Nucleus accumbens (tissue), 56 donors: ENCODE measurements around the gene LIMCH1.

ENCODE experiments used
- DNase-seq, 56 donors: peaks; one replicate each; lab custom pipeline; 2025; lab: John Stamatoyannopoulos, UW

LIMCH1 gene

GRCh38 chr4:41660352-41660751, 122.4 kb downstream of the LIMCH1 start:
- DNase-seq = no peak

- DNase-seq = peak in 37 of 56 donors; percentile 9 to 83 (median 35)
These were observed 123.6 kb downstream of the LIMCH1 start for GRCh38 chr4:41661442-41662076.

GRCh38 chr4:41665636-41666207, 127.8 kb downstream of the LIMCH1 start:
- DNase-seq = no peak

- no peak for DNase-seq
These were observed 130.1 kb downstream of the LIMCH1 start for GRCh38 chr4:41668024-41668423.

- peak in 9 of 56 donors; percentile 3 to 42 (median 15) for DNase-seq
These were observed 132.6 kb downstream of the LIMCH1 start for GRCh38 chr4:41670530-41670929.

- no peak for DNase-seq
These were observed 133.0 kb downstream of the LIMCH1 start for GRCh38 chr4:41670982-41671381.

- peak in 1 of 56 donors; percentile 19 for DNase-seq
These were observed 140.3 kb downstream of the LIMCH1 start for GRCh38 chr4:41678086-41678816.

- DNase-seq = peak in 1 of 56 donors; percentile 15
These were observed 141.0 kb downstream of the LIMCH1 start for GRCh38 chr4:41678951-41679350.

GRCh38 chr4:41679991-41680390, 142.0 kb downstream of the LIMCH1 start:
- DNase-seq = no peak

GRCh38 chr4:41681054-41681453, 143.1 kb downstream of the LIMCH1 start:
- no peak for DNase-seq

- no peak for DNase-seq
These were observed 145.4 kb downstream of the LIMCH1 start for GRCh38 chr4:41683326-41683725.

- DNase-seq = peak in 7 of 56 donors; percentile 9 to 48 (median 32)
These were observed 148.9 kb downstream of the LIMCH1 start for GRCh38 chr4:41686893-41687292.

- no peak for DNase-seq
These were observed 150.0 kb downstream of the LIMCH1 start for GRCh38 chr4:41687971-41688370.

- peak in 41 of 56 donors; percentile 3 to 65 (median 28) for DNase-seq
These were observed 154.9 kb downstream of the LIMCH1 start for GRCh38 chr4:41692717-41693345.

- DNase-seq = no peak
These were observed 155.7 kb downstream of the LIMCH1 start for GRCh38 chr4:41693629-41694028.

GRCh38 chr4:41696131-41696530, 158.2 kb downstream of the LIMCH1 start:
- no peak for DNase-seq

GRCh38 chr4:41696763-41697162, 158.8 kb downstream of the LIMCH1 start:
- no peak for DNase-seq

- no peak for DNase-seq
These were observed 164.0 kb downstream of the LIMCH1 start for GRCh38 chr4:41701983-41702382.

- DNase-seq = no peak
These were observed 164.8 kb downstream of the LIMCH1 start for GRCh38 chr4:41702770-41703169.

- DNase-seq = no peak
These were observed 165.8 kb downstream of the LIMCH1 start for GRCh38 chr4:41703785-41704184.

- no peak for DNase-seq
These were observed 172.0 kb downstream of the LIMCH1 start for GRCh38 chr4:41709844-41710481.
